Esophagus muscularis mucosa (tissue), 3 donors: ENCODE measurements around the gene KIRREL3.

Source experiments
- POLR2A ChIP-seq: fragments of 450-650 bp; IDR thresholded peaks from one replicate; pipeline ENCODE4 v1.6.1; 2017; ENCODE audit warnings: antibody characterized with exemption, moderate library complexity, mild to moderate bottlenecking, low read depth
- TF ChIP-seq, protein P1 (sequence below), 3 experiments: fragments of 200-600 bp in 2 of 3; fragments of 450-650 bp in 1 of 3; sonication (generic) in 2 of 3; IDR thresholded peaks; one replicate each; pipeline ENCODE4 v1.5.1; 2017 to 2019; ENCODE audit warnings: antibody characterized with exemption in 3 of 3, mild to moderate bottlenecking in 2 of 3, moderate library complexity in 1 of 3

DNA sequence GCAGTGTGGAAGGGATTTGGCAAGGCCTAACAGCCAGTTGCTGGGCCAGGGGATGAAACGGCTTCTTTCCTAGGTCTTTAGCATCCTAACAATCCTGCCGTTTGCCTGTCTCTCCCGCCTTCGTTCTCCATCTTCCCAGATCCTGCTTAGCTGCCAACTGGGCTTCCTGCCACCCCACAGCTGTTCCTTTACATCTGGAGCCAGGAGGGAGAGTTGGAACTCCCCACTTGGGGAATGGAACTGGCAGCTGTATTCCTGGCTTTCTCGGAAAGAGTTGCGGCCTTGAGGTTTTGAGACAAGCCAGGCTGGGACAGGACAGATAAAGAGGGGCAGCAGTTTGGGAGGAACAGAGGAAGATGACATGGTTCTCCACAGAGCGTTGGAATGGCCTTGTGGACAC, 585.4 kb downstream of the KIRREL3 start:
- TF ChIP-seq, protein P1, sequence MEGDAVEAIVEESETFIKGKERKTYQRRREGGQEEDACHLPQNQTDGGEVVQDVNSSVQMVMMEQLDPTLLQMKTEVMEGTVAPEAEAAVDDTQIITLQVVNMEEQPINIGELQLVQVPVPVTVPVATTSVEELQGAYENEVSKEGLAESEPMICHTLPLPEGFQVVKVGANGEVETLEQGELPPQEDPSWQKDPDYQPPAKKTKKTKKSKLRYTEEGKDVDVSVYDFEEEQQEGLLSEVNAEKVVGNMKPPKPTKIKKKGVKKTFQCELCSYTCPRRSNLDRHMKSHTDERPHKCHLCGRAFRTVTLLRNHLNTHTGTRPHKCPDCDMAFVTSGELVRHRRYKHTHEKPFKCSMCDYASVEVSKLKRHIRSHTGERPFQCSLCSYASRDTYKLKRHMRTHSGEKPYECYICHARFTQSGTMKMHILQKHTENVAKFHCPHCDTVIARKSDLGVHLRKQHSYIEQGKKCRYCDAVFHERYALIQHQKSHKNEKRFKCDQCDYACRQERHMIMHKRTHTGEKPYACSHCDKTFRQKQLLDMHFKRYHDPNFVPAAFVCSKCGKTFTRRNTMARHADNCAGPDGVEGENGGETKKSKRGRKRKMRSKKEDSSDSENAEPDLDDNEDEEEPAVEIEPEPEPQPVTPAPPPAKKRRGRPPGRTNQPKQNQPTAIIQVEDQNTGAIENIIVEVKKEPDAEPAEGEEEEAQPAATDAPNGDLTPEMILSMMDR (IDR thresholded peaks at IDR 0.05), result no peak
- no peak for TF ChIP-seq POLR2A
